Right renal cortex interstitium (tissue), 3 donors: Measurements from ENCODE around the gene BCL2. TPM values are rescaled to one million over a fixed set of nuclear protein-coding genes. Genes with fewer than 3 reads are reported as not detected.
"Not testable (repeated sequence)": the region's sequence is repeated elsewhere in the genome, so short reads cannot be mapped to it uniquely, and the experiment has no call there.

Experiments used
- DNase-seq, 3 donors: peaks; one replicate each; pipeline ENCODE4 v3.0.0-alpha.2; 2013; ENCODE audit warnings: low read depth in 3 of 3, low spot score in 2 of 3
- polyA plus RNA-seq, 3 donors: library from polyadenylated mRNA; unstranded; fragments of 120-200 nt; gene quantifications; one replicate each; pipeline ENCODE4 v1.2.1, GENCODE V29; 2013; ENCODE audit not compliant: insufficient read length in 3 of 3

BCL2 gene
- polyA plus RNA-seq, 3 donors = 23.5 to 24.7 (median 23.6) TPM

DNA sequence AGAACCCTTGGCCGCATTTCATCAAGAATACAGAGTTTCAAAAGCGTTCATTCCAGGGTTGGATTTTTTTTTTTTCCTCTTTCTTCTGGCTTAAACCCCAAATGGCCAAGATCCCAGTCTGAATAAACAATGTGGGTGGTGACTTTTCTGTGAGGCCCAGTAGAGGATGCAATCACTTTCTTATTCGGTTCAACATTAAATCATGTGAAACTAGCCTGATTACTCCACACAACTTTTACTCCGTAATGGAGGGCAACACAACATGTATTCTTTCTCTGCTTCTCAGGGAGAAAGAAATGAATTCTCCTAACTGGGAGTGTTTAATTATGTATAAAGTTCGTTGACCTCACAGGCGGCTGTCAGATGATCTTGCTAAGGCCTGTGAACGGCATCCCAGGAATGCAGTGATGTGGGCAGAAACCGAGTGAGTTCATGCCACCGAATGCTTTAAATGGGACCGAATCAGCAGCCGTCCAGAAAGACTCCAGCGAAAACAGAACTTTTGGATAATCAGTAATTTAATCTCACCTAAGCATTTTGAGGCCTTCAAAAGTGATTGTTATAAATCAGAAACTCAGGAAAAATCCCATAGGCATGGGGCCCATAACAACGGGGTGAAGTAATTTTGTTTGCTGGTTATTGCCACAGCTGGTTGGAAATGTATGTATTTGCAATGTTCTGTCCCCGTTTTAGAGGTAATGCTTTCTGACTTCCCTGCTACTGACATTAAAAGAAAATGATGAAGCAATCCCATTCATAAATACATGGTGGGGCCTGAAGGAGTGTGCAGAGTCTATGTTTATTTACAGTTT, 81.5 kb downstream of the BCL2 start:
- peak; percentile 66 to 78 (median 77) for DNase-seq

DNA sequence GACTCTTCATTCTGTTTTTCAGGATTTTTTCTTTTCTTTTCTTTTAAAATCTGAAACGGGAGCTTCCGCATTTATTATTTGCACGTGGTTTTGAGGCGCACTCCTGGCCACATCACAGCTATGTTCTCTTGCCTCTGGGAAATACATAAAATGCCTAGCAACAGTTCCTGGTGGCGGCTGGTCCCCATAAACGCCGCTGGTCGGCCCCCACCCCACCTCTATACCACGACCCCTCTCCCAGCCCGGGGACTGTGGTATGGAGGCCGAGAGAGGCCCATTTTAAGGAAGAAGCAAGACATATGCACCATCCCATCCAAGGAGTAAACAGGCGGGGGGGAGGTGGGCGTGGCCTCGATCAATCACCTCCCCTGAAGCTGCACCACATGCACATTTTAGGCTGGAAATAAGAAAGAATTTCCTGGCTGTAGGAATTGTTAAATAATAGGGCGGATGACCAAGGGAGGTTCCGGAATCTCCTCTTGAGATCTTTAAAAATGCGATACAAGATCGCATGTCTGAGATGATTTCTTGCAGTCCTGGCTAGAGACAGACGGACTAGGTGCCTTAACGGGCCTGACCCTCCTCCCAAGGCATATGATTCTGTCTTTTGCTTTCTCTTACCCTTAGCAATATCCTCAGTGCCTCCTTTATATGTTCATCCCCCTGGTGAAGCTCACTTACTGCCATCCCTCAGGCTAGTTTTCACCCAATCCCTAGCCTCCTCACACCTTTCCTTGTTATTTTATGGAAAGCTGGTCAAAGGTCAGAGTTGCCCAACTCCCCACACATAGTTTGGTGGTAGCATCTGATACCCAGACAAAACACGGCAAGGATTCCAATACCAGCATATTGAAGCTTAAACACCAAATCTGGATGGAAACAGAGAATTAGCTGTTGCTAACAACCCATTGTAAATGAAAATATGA, 82.4 kb downstream of the BCL2 start:
- DNase-seq = no peak

GRCh38 chr18:63236406-63236805, 83.2 kb downstream of the BCL2 start:
- DNase-seq = no peak

DNA sequence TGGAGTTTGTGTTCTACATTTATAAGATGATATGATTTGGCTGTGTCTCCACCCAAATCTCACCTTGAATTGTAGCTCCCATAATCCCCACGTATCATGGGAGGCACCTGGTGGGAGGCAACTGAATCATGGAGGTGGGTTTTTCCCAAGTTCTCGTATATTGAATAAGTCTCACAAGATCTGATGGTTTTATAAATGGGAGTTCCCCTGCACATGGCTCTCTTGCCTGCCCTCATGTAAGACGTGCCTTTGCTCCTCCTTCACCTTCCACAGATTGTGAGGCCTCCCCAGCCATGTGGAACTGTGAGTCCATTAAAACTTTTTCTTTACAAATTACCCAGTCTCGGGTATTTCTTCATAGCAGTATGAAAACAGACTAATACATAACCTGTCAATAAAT, 83.6 kb downstream of the BCL2 start:
- not testable (repeated sequence) for DNase-seq

- DNase-seq = no peak
Measured at GRCh38 chr18:63234841-63235240, 84.7 kb downstream of the BCL2 start.

- no peak for DNase-seq
Measured at GRCh38 chr18:63234432-63234831, 85.1 kb downstream of the BCL2 start.

GRCh38 chr18:63233334-63233733, 86.2 kb downstream of the BCL2 start:
- no peak for DNase-seq

- DNase-seq = no peak
Measured at GRCh38 chr18:63232826-63233225, 86.7 kb downstream of the BCL2 start.

DNA sequence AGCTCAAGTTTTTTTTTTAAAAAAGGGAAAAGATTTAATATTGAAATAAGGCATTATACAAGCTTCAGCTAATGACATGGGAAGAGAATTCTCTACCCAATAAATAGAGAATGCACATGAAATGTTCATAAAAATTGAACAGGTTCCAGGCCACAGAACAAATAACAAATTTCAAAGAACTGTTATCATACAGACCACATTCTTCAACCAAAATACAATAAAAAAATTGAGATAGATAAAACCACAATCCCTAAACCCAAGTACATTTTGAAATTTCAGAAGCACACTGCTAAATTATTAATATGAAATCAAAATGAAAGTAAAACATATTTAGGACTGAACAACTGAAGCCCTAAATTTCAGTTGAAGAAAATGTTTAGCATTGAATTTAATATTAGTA, 89.6 kb downstream of the BCL2 start:
- no peak for DNase-seq

- no peak for DNase-seq
Measured at GRCh38 chr18:63225434-63225833, 94.1 kb downstream of the BCL2 start.

GRCh38 chr18:63224630-63225029, 94.9 kb downstream of the BCL2 start:
- no peak for DNase-seq

- DNase-seq = no peak
Measured at GRCh38 chr18:63223837-63224236, 95.7 kb downstream of the BCL2 start.

- no peak for DNase-seq
Measured at GRCh38 chr18:63220903-63221302, 98.7 kb downstream of the BCL2 start.

GRCh38 chr18:63218472-63218871, 101.1 kb downstream of the BCL2 start:
- DNase-seq = no peak

DNA sequence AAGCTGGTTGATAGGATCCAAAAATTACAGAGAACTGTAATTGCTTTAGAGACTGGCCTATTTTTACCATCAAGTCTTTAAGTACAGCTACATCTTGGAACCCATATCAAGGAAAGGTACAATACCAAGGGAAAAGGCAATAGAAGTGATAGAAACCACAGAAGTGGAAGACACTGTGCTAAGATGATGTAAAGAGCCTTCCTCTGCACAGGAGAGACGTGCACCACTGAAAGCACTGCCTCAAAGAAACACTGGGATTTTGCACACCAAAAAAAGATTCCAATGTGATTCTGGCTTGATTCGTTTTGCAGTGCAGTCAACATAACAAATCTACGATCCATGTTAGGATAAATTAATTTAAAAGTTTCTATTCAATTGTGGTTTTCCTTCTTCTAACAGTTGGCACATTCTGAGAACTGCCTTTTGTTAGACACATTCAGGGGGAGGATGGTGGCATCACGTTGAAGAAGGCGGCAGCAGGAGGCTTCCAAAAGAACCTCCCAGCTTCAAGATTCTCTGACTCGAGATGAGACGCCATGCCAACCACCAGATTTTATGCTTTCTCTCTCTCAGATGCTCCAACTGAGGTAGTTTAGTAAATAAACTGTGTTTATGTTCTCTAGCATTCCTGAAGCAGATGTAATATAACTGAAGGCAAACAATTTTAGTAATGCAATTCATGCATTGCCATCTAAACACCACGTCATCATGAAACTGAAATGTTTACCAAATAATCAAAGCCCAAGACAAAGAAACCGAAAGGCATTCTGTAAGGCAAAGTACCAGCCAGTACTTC, 102.9 kb downstream of the BCL2 start:
- no peak for DNase-seq

DNA sequence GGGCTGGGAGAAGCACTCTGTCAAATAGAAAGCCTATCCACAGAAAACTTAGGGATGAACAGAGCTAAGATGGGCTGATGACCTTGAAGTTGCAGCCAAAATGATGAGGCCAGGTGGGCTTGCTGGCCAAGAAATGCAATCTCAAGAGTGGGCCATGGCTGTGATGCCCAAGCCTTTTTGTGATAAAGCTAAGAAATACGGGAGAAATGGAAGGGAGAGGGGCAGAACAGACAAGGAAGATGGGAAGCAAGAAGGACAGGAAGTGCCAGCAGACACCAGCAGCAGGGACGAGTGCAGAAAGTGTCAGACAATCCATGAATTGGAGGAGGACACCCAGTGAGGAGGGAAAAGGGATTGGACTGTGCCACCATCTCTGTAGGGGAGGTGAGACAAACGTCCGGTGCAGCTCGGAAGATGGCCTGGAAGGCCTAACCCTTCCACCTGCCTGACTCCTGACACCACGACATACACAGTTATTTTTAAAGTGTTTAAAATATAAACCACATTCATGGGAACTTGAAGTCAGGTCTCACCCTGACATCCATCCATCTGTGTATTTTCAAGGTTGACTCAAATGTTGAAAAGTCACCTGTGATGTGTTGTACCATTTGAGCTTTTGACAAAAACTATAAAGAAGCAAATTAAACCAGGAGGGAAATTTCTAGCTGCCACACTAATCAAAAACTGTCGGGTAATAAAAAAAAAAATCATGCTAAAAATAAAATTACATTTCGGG, 105.5 kb downstream of the BCL2 start:
- DNase-seq = no peak

- DNase-seq = no peak
Measured at GRCh38 chr18:63213331-63213900, 106.2 kb downstream of the BCL2 start.

GRCh38 chr18:63210521-63210920, 109.0 kb downstream of the BCL2 start:
- no peak for DNase-seq

- no peak for DNase-seq
Measured at GRCh38 chr18:63208676-63209075, 110.9 kb downstream of the BCL2 start.

DNA sequence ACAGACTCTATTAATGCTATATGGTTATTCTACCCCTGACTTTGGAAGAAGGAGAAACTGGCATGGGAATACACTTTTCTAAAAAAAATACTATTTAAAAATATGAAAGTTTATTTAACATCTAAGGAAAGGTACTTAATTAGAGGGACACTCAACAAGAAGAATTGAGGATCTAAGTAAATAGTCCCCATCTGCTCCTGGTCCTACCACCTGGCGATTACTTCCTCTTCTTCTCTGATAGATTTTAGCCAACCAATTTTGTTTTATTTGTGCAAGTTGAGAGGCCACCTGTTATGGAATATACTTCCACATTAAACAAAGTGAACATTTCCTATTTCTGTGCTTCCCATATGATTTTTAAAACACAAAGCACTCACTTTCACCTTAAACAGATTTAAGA, 111.7 kb downstream of the BCL2 start:
- DNase-seq = no peak
